Activated CD4-positive, alpha-beta T cell treated with anti-CD3 and anti-CD28 coated beads for 48 hours (primary cell): ENCODE measurements around the gene FAM53B.

ENCODE experiments used
- DNase-seq: peaks from one replicate; pipeline ENCODE4 v3.0.0-alpha.2; 2020

The FAM53B gene

DNA sequence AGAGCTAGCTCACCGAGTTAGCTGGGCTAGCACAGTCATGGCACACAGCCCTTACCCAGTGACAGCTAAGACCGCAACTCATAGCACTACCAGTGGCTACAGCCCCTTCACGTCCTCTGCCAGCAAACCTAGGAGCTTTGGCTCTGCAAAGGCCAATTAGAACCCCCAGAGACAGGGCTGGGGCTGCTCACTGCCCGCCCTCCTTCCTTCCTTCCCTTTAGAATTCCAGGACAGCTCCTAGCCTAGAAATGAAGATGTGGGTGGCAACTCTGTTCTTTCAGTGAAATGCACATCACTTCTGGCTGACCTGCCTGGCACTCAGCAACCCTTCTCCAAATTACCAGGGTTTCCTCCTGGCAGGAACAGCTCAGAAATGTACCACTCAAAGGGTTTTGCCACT lies 99.9 kb downstream of the FAM53B start:
- no peak for DNase-seq

DNA sequence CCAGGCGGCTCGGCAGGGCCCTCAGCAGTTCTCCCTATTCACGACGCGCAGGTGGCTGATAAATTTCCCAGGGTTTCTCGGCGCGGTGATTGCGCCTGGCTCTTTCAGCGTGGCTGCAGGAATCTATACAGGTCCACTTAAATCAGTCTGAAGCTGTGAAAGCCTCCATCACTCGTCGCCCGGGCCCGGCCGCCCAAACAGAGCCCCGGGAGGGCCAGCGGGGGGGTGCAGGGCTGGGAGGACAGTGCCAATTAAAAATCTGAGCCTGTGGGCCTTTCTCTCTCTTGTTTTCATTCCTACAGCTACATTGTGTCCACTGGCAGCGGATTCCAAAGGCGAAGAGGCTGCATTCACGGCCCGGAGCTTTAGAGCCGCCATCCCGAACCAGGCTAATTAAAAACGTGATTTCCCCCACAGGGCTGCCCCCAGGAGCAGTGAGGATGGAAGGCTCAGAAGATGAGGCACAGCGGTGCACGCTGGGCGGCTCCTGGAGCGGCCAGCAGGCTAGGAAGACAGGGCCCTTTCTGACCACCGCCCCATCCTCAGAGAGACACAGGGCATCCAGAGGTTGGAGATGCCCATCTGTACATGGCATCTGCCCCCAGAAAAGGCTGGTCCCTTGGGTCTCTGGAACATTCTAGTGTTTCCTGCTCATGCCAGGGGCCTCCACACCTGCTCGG lies 100.7 kb downstream of the FAM53B start:
- DNase-seq: no peak

GRCh38 chr10:124642088-124642710 lies 102.0 kb downstream of the FAM53B start:
- no peak for DNase-seq

DNA sequence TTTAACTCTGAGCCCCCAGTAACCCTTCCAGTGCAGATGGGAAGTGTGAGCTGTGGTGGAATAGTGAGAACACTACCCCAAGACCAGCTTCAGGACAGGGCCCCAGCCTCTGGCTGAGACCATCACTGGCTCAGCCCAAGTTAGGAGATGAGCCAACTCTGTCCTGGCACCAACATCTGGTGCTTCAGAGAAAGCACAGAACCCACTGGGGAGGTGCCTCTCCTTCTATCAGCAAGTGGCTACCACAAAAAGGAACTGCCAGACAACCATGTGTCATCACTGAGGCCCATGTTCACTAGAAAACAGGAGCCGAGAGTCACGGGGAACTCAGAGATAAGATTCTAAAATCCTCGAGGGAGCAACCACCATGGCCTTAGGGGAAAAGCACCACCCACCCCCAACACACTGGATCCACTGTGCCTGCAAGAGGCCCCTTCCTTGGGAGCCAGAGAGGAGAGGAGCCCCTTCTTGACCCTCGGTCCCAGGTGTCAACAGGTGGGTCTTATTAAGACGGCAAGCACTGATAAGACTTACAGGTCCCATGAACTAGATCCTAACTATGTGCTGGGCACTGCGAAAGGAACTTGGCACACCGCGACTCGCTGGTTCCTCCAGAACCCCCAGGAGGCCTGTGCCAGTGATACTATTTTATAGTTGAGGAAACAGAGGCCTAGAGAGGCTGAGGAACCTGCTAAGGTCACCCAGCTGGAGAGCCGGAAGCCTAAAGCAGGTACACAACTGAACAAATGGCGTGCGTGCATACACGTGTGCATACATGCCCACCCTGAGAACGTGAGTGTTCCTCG lies 102.7 kb downstream of the FAM53B start:
- peak; percentile 55 for DNase-seq

DNA sequence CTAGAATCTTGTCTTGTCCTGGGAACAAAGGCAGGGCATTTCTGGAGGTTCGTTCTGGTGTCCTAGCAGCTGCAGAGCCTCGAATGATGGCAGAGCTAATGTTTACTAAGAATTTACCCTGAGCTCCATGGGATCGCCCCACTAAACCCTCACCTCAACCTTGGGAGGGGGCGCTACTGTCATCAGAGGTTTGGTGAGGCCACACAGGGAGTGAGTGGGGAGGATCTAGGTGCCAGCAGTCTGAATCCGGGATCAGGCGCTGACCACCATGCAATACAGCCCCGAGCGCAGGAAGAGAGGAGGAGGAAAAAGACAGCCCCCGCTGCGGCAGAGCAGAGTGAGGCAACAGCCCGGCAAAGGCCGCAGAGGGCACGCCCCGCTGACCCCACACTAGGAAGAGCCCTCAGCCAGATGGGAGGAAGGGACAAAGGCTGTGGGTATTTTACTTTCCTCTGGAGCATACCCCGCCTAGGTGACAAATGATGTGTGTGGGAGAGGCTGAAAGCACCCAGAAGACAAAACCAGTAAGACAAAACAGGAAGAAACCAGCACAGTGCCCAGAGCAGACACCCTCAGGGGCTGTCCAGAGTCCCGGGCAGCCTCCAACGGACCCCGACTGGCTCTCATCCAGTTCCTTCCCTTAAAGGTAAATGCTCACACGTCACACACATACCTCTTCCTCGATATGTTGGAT lies 103.5 kb downstream of the FAM53B start:
- DNase-seq: no peak

DNA sequence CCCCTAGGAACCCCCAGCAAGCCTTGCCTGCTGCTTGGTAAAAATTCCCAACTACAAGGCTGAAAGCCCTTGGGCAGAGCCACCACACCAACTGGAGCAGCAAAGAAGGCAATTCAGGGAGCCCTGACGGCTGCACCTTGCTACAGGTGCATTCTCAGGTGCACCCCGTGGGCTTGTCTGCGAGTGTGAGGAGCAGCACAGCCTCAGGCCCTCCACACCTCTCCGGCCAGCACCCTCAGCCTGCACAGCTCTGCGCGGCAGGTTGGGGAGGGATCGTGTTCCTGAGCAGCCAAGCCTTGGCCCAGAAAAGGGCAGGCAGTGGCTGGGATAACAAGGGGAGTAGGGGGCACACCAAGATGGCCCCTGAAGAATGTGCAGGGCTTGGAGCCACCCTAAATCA lies 104.1 kb downstream of the FAM53B start:
- no peak for DNase-seq

GRCh38 chr10:124639646-124640045 lies 104.5 kb downstream of the FAM53B start:
- DNase-seq: no peak

GRCh38 chr10:124639206-124639605 lies 105.0 kb downstream of the FAM53B start:
- DNase-seq: no peak

- DNase-seq: no peak
These were observed 106.4 kb downstream of the FAM53B start for GRCh38 chr10:124637746-124638145.

DNA sequence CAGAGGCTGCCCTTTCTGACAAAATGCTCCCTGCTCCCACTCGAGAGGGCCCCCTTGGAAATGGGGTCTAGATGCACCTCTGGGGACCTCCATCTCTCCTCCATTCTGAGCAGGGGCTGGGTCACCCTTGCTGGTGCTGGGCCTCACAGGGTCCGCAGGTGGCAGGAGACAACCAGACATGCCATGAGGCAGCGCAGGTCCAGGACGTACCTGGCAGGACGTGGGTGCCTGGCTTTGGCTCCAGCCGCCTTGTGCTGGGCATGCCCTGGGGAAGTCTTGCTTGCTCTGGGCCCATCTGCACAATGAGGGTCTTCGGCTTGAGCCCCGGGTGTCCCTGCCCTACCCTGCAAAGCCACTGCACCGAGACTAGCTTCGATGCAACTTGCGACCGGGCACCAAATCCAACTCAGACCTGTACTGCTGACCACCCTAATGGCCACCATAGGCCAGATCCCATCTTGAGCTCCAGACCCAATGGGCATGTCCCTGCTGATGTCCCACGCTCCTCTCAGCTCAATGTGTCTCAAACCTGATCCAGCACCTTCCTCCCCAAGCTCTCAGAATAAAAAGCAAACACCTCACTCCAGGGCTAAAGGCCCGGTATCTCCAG lies 107.0 kb downstream of the FAM53B start:
- DNase-seq: no peak

DNA sequence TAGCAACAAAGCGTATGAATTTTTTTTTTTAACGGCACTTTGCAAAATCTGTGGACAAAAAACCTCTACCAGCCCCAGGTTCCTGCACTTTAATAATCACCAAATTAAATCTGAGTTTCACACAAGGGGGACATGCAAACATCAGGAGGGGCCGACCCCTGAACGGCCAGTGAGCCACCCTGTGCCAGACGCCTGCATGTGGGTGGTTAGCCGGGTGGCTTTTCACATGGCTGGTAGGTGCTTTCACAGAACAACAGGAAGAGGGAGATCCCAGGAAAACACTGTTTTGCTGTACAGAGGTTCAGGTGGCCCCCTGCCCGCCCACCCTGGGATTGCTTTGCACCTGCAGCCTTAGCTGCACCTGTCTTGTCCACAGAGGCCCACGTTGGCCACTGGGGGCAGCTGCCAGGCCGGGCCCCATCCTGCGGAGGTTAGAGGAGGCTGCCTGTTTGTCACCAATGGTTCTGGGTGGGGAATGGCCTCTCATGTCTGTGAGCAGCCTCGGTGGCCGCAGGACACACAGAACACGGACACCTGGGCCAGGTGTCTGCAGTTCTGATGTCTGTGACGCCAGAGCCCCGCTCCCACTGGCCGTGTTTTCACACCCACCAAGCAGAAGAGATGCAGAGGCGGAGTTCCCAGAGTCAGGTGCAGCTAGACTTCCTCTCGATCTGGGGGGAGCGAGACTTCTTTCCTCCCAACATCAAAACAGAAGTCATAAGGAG lies 107.7 kb downstream of the FAM53B start:
- DNase-seq: peak; percentile 37

DNA sequence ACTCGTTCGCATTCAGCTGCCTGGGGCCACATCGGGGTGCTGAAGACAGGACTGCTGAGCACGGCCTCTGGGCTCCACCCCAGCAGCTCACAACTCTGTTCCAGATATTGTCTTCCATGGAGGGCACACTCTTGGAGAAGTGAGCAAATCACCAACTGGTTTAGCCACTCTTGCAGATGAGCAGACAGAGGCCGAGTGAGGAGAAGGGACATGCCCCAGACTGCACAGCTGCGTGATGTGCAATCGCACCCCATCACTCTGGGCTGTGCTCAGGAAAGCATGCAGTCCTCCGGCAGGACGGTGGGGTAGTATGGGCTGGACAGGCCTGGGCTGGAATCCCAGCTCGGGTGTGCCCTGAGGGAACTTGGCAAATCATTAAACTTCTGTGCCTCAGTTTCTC lies 111.6 kb downstream of the FAM53B start:
- DNase-seq: no peak

- peak; percentile 60 for DNase-seq
These were observed 112.1 kb downstream of the FAM53B start for GRCh38 chr10:124632064-124632531.

- no peak for DNase-seq
These were observed 113.6 kb downstream of the FAM53B start for GRCh38 chr10:124630551-124630950.

DNA sequence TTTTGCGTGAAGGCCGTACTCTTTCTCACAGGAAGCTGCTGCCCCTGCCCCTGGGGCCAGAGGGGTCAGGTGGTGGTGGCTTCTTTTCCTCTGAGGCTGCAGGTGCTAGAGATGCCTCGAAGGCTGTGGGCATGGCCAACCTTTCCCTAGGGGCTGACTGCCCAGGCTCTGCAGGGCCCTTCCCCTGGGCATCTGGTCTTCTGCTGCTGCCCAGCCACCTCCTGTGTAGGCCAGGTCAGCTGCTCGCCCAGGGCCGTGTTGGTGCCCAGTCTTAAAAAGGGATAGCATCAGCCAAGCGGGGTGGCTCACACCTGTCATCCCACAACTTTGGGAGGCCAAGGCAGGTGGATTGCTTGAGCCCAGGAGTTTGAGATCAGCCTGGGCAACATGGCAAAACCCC lies 114.3 kb downstream of the FAM53B start:
- no peak for DNase-seq

- DNase-seq: no peak
These were observed 114.8 kb downstream of the FAM53B start for GRCh38 chr10:124629415-124629814.

DNA sequence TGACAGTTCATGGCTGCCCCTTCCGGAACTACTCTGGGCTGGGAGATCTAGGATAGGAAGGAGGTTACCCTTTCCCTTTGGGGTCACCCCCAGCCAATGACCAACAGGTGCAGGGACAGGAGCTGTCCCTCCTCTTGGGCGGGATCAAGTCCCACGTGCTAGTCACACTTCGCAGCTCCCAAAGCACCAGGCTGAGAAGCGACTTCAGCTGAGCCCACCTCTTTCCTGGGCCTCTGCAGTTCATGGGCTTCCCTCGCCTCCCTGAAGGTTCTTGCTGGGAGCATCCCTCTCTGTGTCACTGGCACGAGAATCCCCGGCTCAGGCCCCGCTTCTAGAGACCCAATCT lies 115.5 kb downstream of the FAM53B start:
- no peak for DNase-seq

DNA sequence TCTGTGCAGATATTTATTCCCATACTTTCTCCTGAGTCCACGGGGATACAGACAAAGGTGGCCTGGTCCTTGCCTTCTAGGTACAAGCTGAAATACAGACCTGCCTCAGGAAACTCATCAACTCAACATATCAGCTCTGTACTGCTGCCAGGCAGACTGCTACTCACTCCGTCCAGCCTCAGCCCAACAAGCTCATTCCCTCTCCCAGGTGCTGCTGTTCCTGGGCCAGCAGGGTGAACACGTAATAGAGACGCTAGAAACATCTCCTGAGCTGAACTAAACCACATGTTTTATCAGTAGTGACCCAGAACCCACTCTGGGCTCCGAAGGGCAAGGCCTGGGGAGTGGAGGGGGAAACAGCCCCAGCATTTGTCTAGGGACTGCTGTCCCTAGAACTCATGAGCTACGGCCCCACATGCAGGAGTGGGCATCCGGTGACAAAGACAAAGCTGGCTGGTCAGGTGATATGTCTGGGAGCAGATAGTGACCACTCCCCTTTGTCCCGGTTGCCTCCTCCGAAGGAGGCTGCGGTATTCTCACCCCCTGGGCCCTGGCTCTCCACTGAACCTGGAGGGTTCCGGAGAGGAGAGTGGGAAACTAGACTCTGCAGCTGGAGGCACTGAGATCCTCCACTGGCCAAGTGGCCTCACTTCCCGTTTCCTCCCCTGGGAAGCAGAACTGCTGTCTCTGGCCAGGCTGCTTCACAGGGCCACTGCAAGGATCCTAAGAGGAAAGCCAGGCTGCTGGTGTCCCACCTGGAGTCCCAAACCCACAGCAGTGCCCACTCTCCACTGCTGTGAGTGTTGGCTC lies 116.1 kb downstream of the FAM53B start:
- no peak for DNase-seq

DNA sequence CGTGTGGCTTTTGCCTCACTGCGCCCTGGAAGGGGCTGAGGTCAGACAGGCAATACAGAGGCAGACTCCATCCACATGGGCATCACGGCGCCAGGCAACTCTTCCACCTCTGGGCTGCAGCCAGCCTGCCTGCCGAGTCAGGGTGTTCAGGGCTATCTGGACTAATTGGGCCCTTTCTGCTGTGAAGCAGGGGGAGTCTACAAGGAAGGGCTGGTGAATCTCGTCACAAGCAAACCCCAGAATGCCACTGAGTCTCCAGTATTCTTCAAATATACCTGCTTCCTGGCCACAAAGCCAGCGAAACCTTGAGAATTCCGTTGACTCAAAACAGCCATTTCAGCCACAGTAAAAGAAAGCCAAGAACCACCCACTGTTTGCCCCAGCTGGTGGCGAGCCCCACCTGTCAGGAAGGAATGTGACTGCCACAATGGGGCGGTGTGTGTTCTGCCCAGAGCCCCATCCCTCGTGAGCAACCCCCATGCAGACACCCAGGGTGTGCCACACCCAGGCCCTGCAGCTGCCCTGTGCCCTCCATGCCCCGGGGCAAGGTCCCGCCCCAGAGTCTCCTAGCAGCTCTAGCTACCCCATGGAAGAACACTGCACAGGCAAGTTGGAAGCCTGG lies 117.3 kb downstream of the FAM53B start:
- peak; percentile 62 for DNase-seq

- DNase-seq: no peak
These were observed 118.3 kb downstream of the FAM53B start for GRCh38 chr10:124625831-124626238.

GRCh38 chr10:124624895-124625294 lies 119.3 kb downstream of the FAM53B start:
- DNase-seq: no peak
